ENCODE results near the gene CAMKMT.
"Not testable (repeated sequence)": the region's sequence is repeated elsewhere in the genome, so short reads cannot be mapped to it uniquely, and the experiment has no call there.

Gene CAMKMT

GRCh38 chr2:44360749-44361329 is 908 bp upstream of the CAMKMT start:
- peak; percentile 52 for DNase-seq (ENCODE audit: low spot score)

- DNase-seq (ENCODE audit: low spot score) = peak; percentile 40
Measured at GRCh38 chr2:44362207-44363015, 664 bp downstream of the CAMKMT start.

- DNase-seq (ENCODE audit: low spot score) = peak; percentile 37
Measured at GRCh38 chr2:44364604-44365003, 2.9 kb downstream of the CAMKMT start.

- no peak for DNase-seq (ENCODE audit: low spot score)
Measured at GRCh38 chr2:44367591-44367990, 5.8 kb downstream of the CAMKMT start.

- no peak for DNase-seq (ENCODE audit: low spot score)
Measured at GRCh38 chr2:44369392-44369791, 7.6 kb downstream of the CAMKMT start.

- no peak for DNase-seq (ENCODE audit: low spot score)
Measured at GRCh38 chr2:44371445-44371844, 9.7 kb downstream of the CAMKMT start.

- no peak for DNase-seq (ENCODE audit: low spot score)
Measured at GRCh38 chr2:44372246-44372645, 10.5 kb downstream of the CAMKMT start.

GRCh38 chr2:44377486-44377885 is 15.7 kb downstream of the CAMKMT start:
- DNase-seq (ENCODE audit: low spot score) = no peak

- not testable (repeated sequence) for DNase-seq (ENCODE audit: low spot score)
Measured at GRCh38 chr2:44385226-44385625, 23.5 kb downstream of the CAMKMT start.

- DNase-seq (ENCODE audit: low spot score) = no peak
Measured at GRCh38 chr2:44388877-44389276, 27.1 kb downstream of the CAMKMT start.

GRCh38 chr2:44389895-44390294 is 28.1 kb downstream of the CAMKMT start:
- peak; percentile 13 for DNase-seq (ENCODE audit: low spot score)

- DNase-seq (ENCODE audit: low spot score) = peak; percentile 65
Measured at GRCh38 chr2:44392338-44392943, 30.7 kb downstream of the CAMKMT start.

- DNase-seq (ENCODE audit: low spot score) = no peak
Measured at GRCh38 chr2:44397447-44398175, 35.9 kb downstream of the CAMKMT start.

GRCh38 chr2:44398243-44398897 is 36.6 kb downstream of the CAMKMT start:
- DNase-seq (ENCODE audit: low spot score) = no peak

- no peak for DNase-seq (ENCODE audit: low spot score)
Measured at GRCh38 chr2:44420725-44421124, 59.0 kb downstream of the CAMKMT start.

- no peak for DNase-seq (ENCODE audit: low spot score)
Measured at GRCh38 chr2:44424211-44424610, 62.5 kb downstream of the CAMKMT start.

- DNase-seq (ENCODE audit: low spot score) = no peak
Measured at GRCh38 chr2:44429034-44429433, 67.3 kb downstream of the CAMKMT start.

- DNase-seq (ENCODE audit: low spot score) = no peak
Measured at GRCh38 chr2:44430342-44430741, 68.6 kb downstream of the CAMKMT start.

GRCh38 chr2:44433895-44434294 is 72.1 kb downstream of the CAMKMT start:
- DNase-seq (ENCODE audit: low spot score) = no peak

GRCh38 chr2:44441200-44441599 is 79.5 kb downstream of the CAMKMT start:
- no peak for DNase-seq (ENCODE audit: low spot score)

GRCh38 chr2:44442019-44442418 is 80.3 kb downstream of the CAMKMT start:
- no peak for DNase-seq (ENCODE audit: low spot score)

- DNase-seq (ENCODE audit: low spot score) = no peak
Measured at GRCh38 chr2:44443517-44443916, 81.8 kb downstream of the CAMKMT start.
